Cardiac fibroblast (primary cell): ENCODE results near the gene SMAD3.
A peak's percentile ranks its signal among the peaks of the same experiment; 100 is the strongest.

ENCODE experiments used
- DNase-seq, 2 donors: peaks; one replicate each; pipeline versions ENCODE4 v3.0.0 to v3.0.0-alpha.2; 2010; ENCODE audit warnings: low read depth in 2 of 2
- H3K4me3 ChIP-seq, 2 donors: replicated peaks in 1 of 2; 1 replicate in 1 of 2; 2 replicates in 1 of 2; pipeline ENCODE4 v1.5.1; 2011; ENCODE audit warnings: low read depth in 2 of 2, low read length in 2 of 2, mild to moderate bottlenecking in 2 of 2, moderate library complexity in 1 of 2
- TF ChIP-seq, protein P1 (sequence below): IDR thresholded peaks from one replicate; pipeline ENCODE4 v1.5.1; 2011; ENCODE audit warnings: low read depth, mild to moderate bottlenecking, low read length, inconsistent platforms

Gene SMAD3

DNA sequence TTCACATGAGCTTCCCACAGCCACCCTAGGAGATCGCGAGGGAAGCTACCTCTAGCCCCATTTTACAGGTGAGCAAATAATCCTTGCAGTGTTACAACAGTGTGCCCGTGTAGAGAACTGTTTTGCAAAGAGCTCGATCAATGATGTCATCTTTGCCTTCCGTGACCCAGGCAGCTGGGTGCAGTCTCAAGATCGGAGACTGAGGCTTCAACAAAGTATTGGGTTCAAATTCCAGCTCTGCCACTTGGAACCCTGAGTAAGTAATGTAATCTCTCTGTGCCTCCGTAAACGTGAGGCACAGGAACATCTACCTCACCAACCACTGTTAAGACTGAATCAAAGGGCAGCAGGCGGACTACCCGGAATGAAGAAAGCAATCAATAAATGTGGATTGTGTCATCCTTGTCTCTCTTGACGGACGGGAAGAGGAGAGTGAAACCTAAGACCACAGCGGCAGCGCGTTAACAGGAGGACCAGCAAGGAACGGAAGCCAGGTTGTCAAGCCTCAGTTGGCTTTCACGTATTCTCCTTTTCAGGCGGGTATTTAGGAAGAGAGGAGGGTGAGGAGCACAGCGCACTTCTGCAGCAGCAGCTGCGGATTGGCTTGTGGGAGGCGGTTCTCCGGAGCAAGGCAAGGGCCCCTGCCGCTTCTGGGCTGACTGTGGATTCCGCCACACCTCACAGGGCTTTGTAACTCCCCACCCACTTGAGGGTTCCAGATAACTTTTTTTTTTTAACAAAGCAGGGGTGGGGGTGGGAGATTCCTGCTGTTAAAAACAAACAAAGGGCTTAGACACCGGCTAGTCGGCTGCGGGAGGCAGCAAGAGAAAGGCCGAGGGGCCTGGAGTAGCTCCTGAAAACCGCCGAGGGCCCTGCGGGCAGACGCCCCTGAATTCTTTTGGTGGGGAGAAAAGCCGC lies 1.5 kb upstream of the SMAD3 start:
- TF ChIP-seq, protein P1, sequence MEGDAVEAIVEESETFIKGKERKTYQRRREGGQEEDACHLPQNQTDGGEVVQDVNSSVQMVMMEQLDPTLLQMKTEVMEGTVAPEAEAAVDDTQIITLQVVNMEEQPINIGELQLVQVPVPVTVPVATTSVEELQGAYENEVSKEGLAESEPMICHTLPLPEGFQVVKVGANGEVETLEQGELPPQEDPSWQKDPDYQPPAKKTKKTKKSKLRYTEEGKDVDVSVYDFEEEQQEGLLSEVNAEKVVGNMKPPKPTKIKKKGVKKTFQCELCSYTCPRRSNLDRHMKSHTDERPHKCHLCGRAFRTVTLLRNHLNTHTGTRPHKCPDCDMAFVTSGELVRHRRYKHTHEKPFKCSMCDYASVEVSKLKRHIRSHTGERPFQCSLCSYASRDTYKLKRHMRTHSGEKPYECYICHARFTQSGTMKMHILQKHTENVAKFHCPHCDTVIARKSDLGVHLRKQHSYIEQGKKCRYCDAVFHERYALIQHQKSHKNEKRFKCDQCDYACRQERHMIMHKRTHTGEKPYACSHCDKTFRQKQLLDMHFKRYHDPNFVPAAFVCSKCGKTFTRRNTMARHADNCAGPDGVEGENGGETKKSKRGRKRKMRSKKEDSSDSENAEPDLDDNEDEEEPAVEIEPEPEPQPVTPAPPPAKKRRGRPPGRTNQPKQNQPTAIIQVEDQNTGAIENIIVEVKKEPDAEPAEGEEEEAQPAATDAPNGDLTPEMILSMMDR = no peak
- peak in 1 of 2 donors; percentile 43 for DNase-seq
- H3K4me3 ChIP-seq = no peak overlapping the region

DNA sequence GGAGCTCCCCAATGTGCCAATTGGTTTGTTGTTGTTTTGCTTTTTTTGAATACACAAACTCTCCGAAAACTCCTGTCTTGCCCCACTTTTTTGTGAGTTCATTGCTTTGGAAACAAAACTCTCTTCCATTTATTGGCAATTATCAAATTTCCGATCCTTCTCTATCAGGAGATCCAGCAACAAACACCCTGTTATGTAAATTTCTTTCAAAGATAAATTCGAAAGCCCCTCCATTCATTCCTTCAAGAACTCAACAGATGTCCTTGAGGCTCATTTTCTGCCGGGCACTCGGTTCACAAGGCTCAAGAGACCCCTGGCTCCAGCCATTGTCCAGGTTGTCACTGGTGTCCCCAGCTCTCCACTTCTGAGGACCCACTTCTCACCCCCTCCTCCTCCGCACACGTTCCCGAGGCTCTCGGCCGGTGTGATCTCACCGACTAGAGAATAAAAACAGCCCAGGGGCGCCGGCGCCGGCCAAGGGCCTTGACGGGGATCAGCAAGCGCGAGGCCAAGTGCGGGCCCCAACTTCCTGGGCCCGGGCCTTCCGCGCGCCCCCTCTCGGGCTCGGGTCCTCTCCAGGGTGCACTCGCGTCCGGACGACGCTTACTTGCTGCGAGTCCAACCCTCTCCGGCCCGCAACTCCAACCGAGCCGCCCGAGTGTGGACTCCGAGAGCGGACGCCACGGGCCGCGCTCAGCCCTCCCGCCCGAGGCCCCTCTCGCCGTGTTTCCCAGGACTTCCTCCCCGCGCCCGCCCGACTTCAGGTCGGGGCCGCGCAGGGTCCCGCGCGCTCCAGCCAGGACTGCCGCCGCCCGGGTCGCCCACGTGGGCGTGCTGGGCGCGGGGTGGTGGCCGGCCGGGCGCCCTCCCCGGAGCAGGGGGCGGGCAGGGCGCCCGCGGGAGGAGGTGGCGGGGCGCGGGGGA lies 533 bp upstream of the SMAD3 start:
- TF ChIP-seq, protein P1 = no peak
- DNase-seq = peak in 1 of 2 donors; percentile 56
- peak overlapping the region; percentile 26 to 94 for H3K4me3 ChIP-seq

DNA sequence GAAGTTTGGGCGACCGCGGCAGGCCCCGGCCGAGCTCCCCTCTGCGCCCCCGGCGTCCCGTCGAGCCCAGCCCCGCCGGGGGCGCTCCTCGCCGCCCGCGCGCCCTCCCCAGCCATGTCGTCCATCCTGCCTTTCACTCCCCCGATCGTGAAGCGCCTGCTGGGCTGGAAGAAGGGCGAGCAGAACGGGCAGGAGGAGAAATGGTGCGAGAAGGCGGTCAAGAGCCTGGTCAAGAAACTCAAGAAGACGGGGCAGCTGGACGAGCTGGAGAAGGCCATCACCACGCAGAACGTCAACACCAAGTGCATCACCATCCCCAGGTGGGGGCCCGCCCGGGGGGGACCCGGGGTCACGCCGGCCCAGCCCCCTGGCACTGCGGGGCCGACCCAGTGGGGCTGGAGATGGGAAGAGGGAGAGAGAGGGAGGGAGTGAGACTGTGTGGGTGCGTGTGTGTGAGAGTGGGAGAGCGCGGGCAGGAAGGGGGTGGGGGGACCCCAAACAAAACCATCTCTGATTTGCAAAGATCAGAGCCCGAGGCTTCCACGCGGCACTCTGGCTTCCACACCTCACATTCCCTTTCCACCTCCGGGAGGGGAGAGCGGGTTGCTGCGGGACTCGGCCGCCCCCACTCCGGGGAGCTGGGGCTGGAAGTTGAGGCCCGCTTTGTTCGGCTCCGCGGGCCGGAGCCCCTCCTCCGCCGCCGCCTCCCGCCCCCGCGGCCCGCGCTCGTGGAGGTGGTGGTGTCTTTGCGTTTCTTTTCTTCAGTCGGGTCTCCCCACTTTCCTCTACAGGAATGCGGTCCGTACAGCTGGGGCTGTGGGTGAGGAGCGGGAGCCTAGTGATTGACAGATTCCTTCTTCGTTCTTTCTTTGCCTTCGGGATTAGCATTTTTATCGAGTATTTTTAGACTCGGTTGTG lies 898 bp downstream of the SMAD3 start:
- TF ChIP-seq, protein P1 = no peak
- DNase-seq = peak; percentile 35 to 40
- peak overlapping the region; percentile 88 to 94 for H3K4me3 ChIP-seq

DNA sequence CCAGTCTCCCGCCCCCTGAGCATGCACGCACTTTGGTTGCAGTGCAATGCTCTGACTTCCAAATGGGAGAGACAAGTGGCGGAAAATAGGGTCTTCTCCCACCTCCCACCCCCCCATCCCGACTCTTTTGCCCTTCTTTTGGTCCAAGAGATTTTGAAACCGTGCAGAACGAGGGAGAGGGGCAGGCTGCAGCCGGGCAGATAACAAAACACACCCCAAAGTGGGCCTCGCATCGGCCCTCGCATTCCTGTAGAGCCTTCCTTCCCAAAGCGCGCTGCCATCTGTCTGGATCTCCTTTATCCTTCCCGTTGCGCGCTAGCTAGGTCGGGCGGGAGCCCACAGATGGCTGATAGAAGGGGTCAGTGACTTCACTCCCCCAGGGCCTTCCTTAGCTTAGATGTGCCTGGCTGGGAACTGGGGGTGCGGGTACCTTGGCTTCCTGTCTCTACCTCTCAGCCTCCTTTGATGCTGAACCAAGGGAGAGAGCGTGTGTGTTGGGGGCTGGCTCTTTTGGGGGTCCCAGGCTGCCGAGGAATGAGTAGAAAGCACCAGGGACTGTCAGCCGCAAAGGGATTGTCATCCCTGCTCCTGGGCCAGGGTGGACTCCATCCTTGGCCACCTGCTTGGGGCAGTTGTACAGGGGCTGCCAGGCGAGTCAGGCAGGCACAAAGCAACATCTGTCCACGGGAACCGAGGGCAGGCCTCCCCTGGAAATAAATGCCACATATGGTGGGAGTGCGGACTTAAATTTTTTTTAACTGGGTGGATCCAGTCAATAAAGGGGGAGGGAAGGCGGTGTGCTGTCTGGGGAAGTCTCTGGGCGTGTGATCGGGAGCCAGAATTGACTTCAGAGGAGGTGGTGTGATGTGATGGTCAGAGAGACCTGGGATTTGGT lies 1.8 kb downstream of the SMAD3 start:
- TF ChIP-seq, protein P1 = no peak
- DNase-seq = peak; percentile 45 to 47
- H3K4me3 ChIP-seq = peak overlapping the region; percentile 88 to 94

DNA sequence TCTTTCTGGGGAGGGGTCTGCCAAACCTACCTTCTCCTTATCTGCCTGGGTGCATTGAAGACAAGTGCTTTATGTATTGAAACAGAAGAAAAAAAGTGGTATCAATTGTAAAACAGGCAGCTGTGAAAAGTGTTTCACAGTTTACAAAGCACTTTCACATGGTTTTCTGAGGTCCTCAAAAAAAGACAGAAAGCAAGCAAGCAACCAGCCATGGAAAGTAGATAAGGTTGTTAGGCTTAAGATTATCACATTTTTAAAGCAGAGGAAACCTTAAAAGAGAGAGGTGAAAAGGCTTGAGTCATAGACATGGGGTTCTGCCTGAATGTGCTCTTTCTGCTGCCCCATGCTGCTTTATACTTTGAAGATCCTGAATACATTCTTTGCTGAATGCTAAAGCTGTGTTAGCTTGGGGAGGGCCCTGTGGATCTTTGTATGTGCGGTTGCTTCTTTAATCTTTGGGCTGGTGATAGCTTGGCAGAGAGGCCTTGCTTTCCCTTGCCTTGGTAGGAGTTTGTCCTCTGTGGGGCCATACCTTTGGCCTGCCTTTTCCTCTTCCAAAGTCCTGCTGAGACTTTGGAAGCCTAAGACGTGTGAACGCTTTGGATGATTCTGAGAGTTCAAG lies 2.6 kb downstream of the SMAD3 start:
- peak overlapping the region; percentile 88 to 94 for H3K4me3 ChIP-seq
- TF ChIP-seq, protein P1 = no peak
- peak; percentile 39 to 44 for DNase-seq
